Right ventricle myocardium inferior (tissue), 1 donor: ENCODE results near the gene S100A13. TPM values are rescaled to one million over a fixed set of nuclear protein-coding genes. Genes with fewer than 3 reads are reported as not detected.

ENCODE experiments used
- total RNA-seq: library from RNA; stranded (reverse); fragmentation: NEBNext Ultra II Directional; extraction: Animal tissue kit (Norgen Biotek cat#: 25700); gene quantifications from one replicate; pipeline ENCODE4 v1.2.1, GENCODE V29; 2021
- donor health status: DM: no; HTN: yes; CAD: no; lungs with severe emphysema.

Gene S100A13
- total RNA-seq, 1 donor from 2014 or later, result 155 TPM

Other genes with a start within 250 kb of the S100A13 start
- gene S100A8, start 236.4 kb downstream of the S100A13 start, total RNA-seq, result 79.9 TPM
- not detected for gene S100A7A, start 211.0 kb downstream of the S100A13 start, total RNA-seq
- gene S100A7, start 166.9 kb downstream of the S100A13 start, total RNA-seq, result not detected
- 265 TPM for gene S100A6, start 91.5 kb downstream of the S100A13 start, total RNA-seq
- gene S100A5, start 86.6 kb downstream of the S100A13 start, total RNA-seq, result not detected
- gene S100A4, start 81.7 kb downstream of the S100A13 start, total RNA-seq, result 164 TPM
- gene S100A3, start 78.2 kb downstream of the S100A13 start, total RNA-seq, result 0.49 TPM
- gene S100A2, start 61.7 kb downstream of the S100A13 start, total RNA-seq, result 2.3 TPM
- gene S100A16, start 14.4 kb downstream of the S100A13 start, total RNA-seq, result 49.2 TPM
- 6.3 TPM for gene S100A14, start 11.2 kb downstream of the S100A13 start, total RNA-seq
- 2,065 TPM for gene S100A1, start 929 bp upstream of the S100A13 start, total RNA-seq
- gene CHTOP, start 6.6 kb upstream of the S100A13 start, total RNA-seq, result 72.1 TPM
- gene SNAPIN, start 31.2 kb upstream of the S100A13 start, total RNA-seq, result 64.0 TPM
- gene ILF2, start 43.5 kb upstream of the S100A13 start, total RNA-seq, result 60.4 TPM
- gene NPR1, start 51.2 kb upstream of the S100A13 start, total RNA-seq, result 14.6 TPM
- 33.0 TPM for gene INTS3, start 100.5 kb upstream of the S100A13 start, total RNA-seq
- 13.5 TPM for gene SLC27A3, start 147.9 kb upstream of the S100A13 start, total RNA-seq